SU-DHL-6 (cell line): ENCODE results near the gene SPANXD.

Experiments used
- H2AFZ ChIP-seq: fragments of 200-600 bp; sonication (generic); 2 replicates; pipeline ENCODE4 v1.6.1; 2014; ENCODE audit warnings: low read depth, mild to moderate bottlenecking, moderate library complexity, mixed read lengths, antibody characterized with exemption, low read length; ENCODE audit not compliant: severe bottlenecking
- H3F3A ChIP-seq: fragments of 200-600 bp; shearing (Covaris generic); 2 replicates; pipeline ENCODE4 v1.6.0; 2016; ENCODE audit warnings: antibody characterized with exemption, mild to moderate bottlenecking; ENCODE audit not compliant: insufficient read depth
- H3K27ac ChIP-seq: fragments of 200-600 bp; sonication (generic); 2 replicates; pipeline ENCODE4 v1.5.1; 2016; ENCODE audit warnings: low read depth, mild to moderate bottlenecking, low read length, moderate library complexity, mixed read lengths
- H3K27me3 ChIP-seq: fragments of 200-600 bp; sonication (generic), shearing (Covaris generic); 2 replicates; pipeline ENCODE4 v1.6.0; 2014; ENCODE audit warnings: mild to moderate bottlenecking, low read length
- H3K36me3 ChIP-seq: fragments of 200-600 bp; sonication (generic); 2 replicates; pipeline ENCODE4 v1.6.1; 2014; ENCODE audit warnings: mild to moderate bottlenecking, low read length, mixed read lengths
- H3K4me2 ChIP-seq: fragments of 300-600, 200-600 bp; shearing (Covaris generic), sonication (generic); 2 replicates; pipeline ENCODE4 v1.6.0; 2014; ENCODE audit warnings: low read length, low read depth, mild to moderate bottlenecking; ENCODE audit not compliant: poor library complexity, severe bottlenecking
- H3K4me3 ChIP-seq: fragments of 200-600 bp; sonication (generic); 2 replicates; pipeline ENCODE4 v1.5.1; 2014; ENCODE audit warnings: antibody characterized with exemption, low read length, mild to moderate bottlenecking, mixed read lengths; ENCODE audit not compliant: insufficient read depth, poor library complexity, severe bottlenecking
- H3K79me2 ChIP-seq: fragments of 200-600 bp; sonication (generic); 2 replicates; pipeline ENCODE4 v1.6.1; 2014; ENCODE audit warnings: mild to moderate bottlenecking, low read length, moderate library complexity; ENCODE audit not compliant: insufficient read depth
- H3K9ac ChIP-seq: fragments of 200-600 bp; sonication (generic); 2 replicates; pipeline ENCODE4 v1.7.0; 2014; ENCODE audit warnings: mild to moderate bottlenecking, low read length
- H3K9me2 ChIP-seq: fragments of 200-600 bp; sonication (generic); replicated peaks from 2 replicates; pipeline ENCODE4 v1.6.1; 2014; ENCODE audit warnings: low read length; ENCODE audit not compliant: insufficient read depth
- H3K9me3 ChIP-seq: fragments of 200-600 bp; sonication (generic); 2 replicates; pipeline ENCODE4 v1.6.1; 2014; ENCODE audit warnings: low read length, mixed read lengths; ENCODE audit not compliant: insufficient read depth
- H4K20me1 ChIP-seq: fragments of 200-600 bp; sonication (generic); 2 replicates; pipeline ENCODE4 v1.6.1; 2014; ENCODE audit warnings: low read depth, mild to moderate bottlenecking, antibody characterized with exemption, low read length, moderate library complexity, mixed read lengths
- EZH2phosphoT487 ChIP-seq: fragments of 200-600 bp; sonication (generic), shearing (Covaris generic); conservative IDR thresholded peaks from 2 replicates; pipeline ENCODE4 v1.6.1; 2018; ENCODE audit warnings: mild to moderate bottlenecking, antibody characterized with exemption, low read length, moderate library complexity, mixed read lengths
- TF ChIP-seq, protein P1 (sequence below): fragments of 200-600 bp; sonication (generic); IDR thresholded peaks from one replicate; pipeline ENCODE4 v1.5.1; 2017; ENCODE audit warnings: antibody characterized with exemption, mild to moderate bottlenecking, low read length, moderate library complexity; ENCODE audit not compliant: insufficient read depth, poor library complexity, severe bottlenecking

Gene SPANXD

DNA sequence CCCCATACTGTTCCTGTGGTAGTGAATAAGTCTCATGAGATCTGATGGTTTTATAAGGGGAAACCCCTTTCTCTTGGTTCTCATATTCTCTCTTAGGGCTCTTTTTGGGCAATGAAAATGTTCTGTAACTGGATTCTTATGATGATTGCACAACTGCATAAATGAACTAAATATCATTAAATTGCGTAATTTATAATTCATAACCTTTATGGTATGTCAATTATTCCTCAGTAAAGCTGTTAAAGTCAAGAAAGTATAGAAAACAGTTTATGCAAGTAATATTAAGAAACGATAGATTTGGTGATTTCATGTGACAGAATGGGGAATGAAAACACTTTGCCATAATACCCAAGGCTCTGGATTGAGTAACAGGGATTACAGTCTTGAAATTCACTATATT, 33.5 kb upstream of the SPANXD start:
- TF ChIP-seq, protein P1, sequence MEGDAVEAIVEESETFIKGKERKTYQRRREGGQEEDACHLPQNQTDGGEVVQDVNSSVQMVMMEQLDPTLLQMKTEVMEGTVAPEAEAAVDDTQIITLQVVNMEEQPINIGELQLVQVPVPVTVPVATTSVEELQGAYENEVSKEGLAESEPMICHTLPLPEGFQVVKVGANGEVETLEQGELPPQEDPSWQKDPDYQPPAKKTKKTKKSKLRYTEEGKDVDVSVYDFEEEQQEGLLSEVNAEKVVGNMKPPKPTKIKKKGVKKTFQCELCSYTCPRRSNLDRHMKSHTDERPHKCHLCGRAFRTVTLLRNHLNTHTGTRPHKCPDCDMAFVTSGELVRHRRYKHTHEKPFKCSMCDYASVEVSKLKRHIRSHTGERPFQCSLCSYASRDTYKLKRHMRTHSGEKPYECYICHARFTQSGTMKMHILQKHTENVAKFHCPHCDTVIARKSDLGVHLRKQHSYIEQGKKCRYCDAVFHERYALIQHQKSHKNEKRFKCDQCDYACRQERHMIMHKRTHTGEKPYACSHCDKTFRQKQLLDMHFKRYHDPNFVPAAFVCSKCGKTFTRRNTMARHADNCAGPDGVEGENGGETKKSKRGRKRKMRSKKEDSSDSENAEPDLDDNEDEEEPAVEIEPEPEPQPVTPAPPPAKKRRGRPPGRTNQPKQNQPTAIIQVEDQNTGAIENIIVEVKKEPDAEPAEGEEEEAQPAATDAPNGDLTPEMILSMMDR, result no peak
- no peak for TF ChIP-seq EZH2phosphoT487
- no peaks in the 10 kb centered on the region for H3K9me3 ChIP-seq
- H4K20me1 ChIP-seq, result no peaks in the 10 kb centered on the region
- no peaks in the 10 kb centered on the region for H3F3A ChIP-seq
- H3K79me2 ChIP-seq, result no peaks in the 10 kb centered on the region
- H3K9me2 ChIP-seq, result no peaks in the 10 kb centered on the region
- H3K27me3 ChIP-seq, result no peaks in the 10 kb centered on the region
- H3K4me3 ChIP-seq, result no peak overlapping the region
- H3K36me3 ChIP-seq, result no peaks in the 10 kb centered on the region
- no peak overlapping the region for H2AFZ ChIP-seq
- H3K9ac ChIP-seq, result no peak overlapping the region
- H3K27ac ChIP-seq, result no peak overlapping the region
- H3K4me2 ChIP-seq, result no peak overlapping the region

DNA sequence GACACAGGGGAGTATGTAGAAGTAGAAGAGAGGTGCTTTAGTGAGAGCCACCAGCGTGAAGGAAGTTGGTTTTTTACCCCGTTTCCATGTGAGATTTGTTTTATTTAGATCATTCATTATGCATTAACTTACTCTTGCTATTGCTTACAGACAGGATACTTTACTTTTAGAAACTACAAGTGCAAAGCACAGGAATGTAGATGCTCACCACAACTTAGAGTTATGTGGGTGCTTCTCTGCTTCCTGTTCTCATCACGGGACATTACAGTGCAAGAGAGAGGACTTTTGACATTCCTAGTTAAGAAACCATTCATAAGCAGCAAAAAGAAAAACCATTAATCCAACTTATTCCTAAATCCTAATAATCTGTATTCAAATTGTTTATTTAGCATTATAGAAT, 25.6 kb upstream of the SPANXD start:
- no peaks in the 10 kb centered on the region for H3K9me3 ChIP-seq
- H3K4me2 ChIP-seq, result no peak overlapping the region
- no peaks in the 10 kb centered on the region for H3K27me3 ChIP-seq
- no peak overlapping the region for H3K9ac ChIP-seq
- H4K20me1 ChIP-seq, result no peaks in the 10 kb centered on the region
- H3F3A ChIP-seq, result no peaks in the 10 kb centered on the region
- no peak overlapping the region for H3K4me3 ChIP-seq
- no peak overlapping the region for H2AFZ ChIP-seq
- no peaks in the 10 kb centered on the region for H3K9me2 ChIP-seq
- no peaks in the 10 kb centered on the region for H3K79me2 ChIP-seq
- no peak for TF ChIP-seq EZH2phosphoT487
- TF ChIP-seq, protein P1, result no peak
- H3K36me3 ChIP-seq, result no peaks in the 10 kb centered on the region
- no peak overlapping the region for H3K27ac ChIP-seq

DNA sequence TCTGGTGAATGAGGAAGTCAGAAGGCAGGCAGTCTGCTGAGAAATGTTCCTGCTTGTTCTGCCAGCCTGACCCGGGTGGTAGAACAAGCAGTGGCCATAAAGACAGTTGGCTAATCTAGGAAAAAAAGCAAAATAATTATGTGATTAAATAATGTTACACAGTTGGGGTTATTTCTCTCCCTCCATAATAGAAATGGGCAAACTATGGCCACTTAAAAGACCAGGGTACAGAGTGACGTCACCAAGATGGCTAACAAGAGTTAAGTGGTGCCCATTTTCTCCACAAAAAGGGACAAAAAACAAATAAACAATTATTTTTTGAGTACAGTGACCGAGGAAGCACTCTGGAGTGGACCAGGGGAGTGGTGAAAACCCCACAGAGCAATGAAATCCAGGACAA, 16.1 kb upstream of the SPANXD start:
- H3K9ac ChIP-seq, result no peak overlapping the region
- H3K27me3 ChIP-seq, result no peaks in the 10 kb centered on the region

More for the DNA sequence above, 16.1 kb upstream of the SPANXD start:
- Histone ChIP-seq H3K4me3 (no peak overlapping the region), H4K20me1 (no peaks in the 10 kb centered on the region), H2AFZ (no peak overlapping the region), H3K27ac (no peak overlapping the region), H3F3A (no peaks in the 10 kb centered on the region), H3K79me2 (no peaks in the 10 kb centered on the region), H3K36me3 (no peaks in the 10 kb centered on the region), H3K9me2 (no peaks in the 10 kb centered on the region), H3K9me3 (no peaks in the 10 kb centered on the region), H3K4me2 (no peak overlapping the region)
- TF ChIP-seq, protein P1, result no peak
